ENCODE measurements around the gene LRCH1.

Gene LRCH1

GRCh38 chr13:46593398-46593797, 40.4 kb downstream of the LRCH1 start:
- peak; percentile 39 to 47 for DNase-seq (ENCODE audit: low read depth in 2 of 2)

GRCh38 chr13:46594374-46595078, 41.6 kb downstream of the LRCH1 start:
- no peak for DNase-seq (ENCODE audit: low read depth in 2 of 2)

GRCh38 chr13:46595136-46595884, 42.3 kb downstream of the LRCH1 start:
- no peak for DNase-seq (ENCODE audit: low read depth in 2 of 2)

- no peak for DNase-seq (ENCODE audit: low read depth in 2 of 2)
These were observed 42.9 kb downstream of the LRCH1 start for GRCh38 chr13:46595885-46596275.

GRCh38 chr13:46596466-46596865, 43.5 kb downstream of the LRCH1 start:
- no peak for DNase-seq (ENCODE audit: low read depth in 2 of 2)

GRCh38 chr13:46598140-46598819, 45.3 kb downstream of the LRCH1 start:
- DNase-seq (ENCODE audit: low read depth in 2 of 2) = no peak

- no peak for DNase-seq (ENCODE audit: low read depth in 2 of 2)
These were observed 45.8 kb downstream of the LRCH1 start for GRCh38 chr13:46598820-46599180.

- no peak for DNase-seq (ENCODE audit: low read depth in 2 of 2)
These were observed 48.0 kb downstream of the LRCH1 start for GRCh38 chr13:46600943-46601311.

GRCh38 chr13:46602531-46602930, 49.6 kb downstream of the LRCH1 start:
- no peak for DNase-seq (ENCODE audit: low read depth in 2 of 2)

- DNase-seq (ENCODE audit: low read depth in 2 of 2) = no peak
These were observed 50.2 kb downstream of the LRCH1 start for GRCh38 chr13:46603165-46603603.

GRCh38 chr13:46604226-46604990, 51.4 kb downstream of the LRCH1 start:
- DNase-seq (ENCODE audit: low read depth in 2 of 2) = no peak

GRCh38 chr13:46605076-46605824, 52.3 kb downstream of the LRCH1 start:
- no peak for DNase-seq (ENCODE audit: low read depth in 2 of 2)

GRCh38 chr13:46605825-46606554, 53.0 kb downstream of the LRCH1 start:
- no peak for DNase-seq (ENCODE audit: low read depth in 2 of 2)

GRCh38 chr13:46606970-46607369, 54.0 kb downstream of the LRCH1 start:
- no peak for DNase-seq (ENCODE audit: low read depth in 2 of 2)

GRCh38 chr13:46607768-46608564, 55.0 kb downstream of the LRCH1 start:
- DNase-seq (ENCODE audit: low read depth in 2 of 2) = peak in 1 of 2 donors; percentile 5

GRCh38 chr13:46609052-46609451, 56.1 kb downstream of the LRCH1 start:
- no peak for DNase-seq (ENCODE audit: low read depth in 2 of 2)

- no peak for DNase-seq (ENCODE audit: low read depth in 2 of 2)
These were observed 56.8 kb downstream of the LRCH1 start for GRCh38 chr13:46609726-46610125.

- DNase-seq (ENCODE audit: low read depth in 2 of 2) = no peak
These were observed 59.3 kb downstream of the LRCH1 start for GRCh38 chr13:46612267-46612666.

- DNase-seq (ENCODE audit: low read depth in 2 of 2) = no peak
These were observed 60.6 kb downstream of the LRCH1 start for GRCh38 chr13:46613409-46614049.
